HEK293T (cell line): ENCODE data around the gene SURF2.

Experiments used
- CTCF ChIA-PET: fragments of 350-600 bp; formaldehyde crosslinking; extraction: SDS; loops from one replicate; lab custom pipeline; 2021; ENCODE audit warnings: antibody characterized with exemption, inconsistent platforms; lab: Yijun Ruan, JAX
- POLR2A ChIA-PET: fragments of 350-600 bp; formaldehyde crosslinking; extraction: SDS; loops from one replicate; lab custom pipeline; 2020; ENCODE audit warnings: antibody characterized with exemption, inconsistent platforms; lab: Yijun Ruan, JAX
- DNase-seq: peaks from one replicate; pipeline ENCODE4 v3.0.0; 2012; ENCODE audit warnings: mixed read lengths; ENCODE audit errors: extremely low spot score
- ARNT ChIP-seq: fragments of 450-650 bp; IDR thresholded peaks from 2 replicates; pipeline ENCODE4 v1.6.1; 2017; ENCODE audit warnings: mild to moderate bottlenecking
- BHLHE40 ChIP-seq: fragments of 450-650 bp; IDR thresholded peaks from 2 replicates; pipeline ENCODE4 v1.6.1; 2016; ENCODE audit warnings: mild to moderate bottlenecking, moderate library complexity, borderline replicate concordance
- CTBP1 ChIP-seq: fragments of 450-650 bp; IDR thresholded peaks from 2 replicates; pipeline ENCODE4 v1.6.1; 2016; ENCODE audit warnings: borderline replicate concordance
- ELF4 ChIP-seq: fragments of 450-650 bp; IDR thresholded peaks from 2 replicates; pipeline ENCODE4 v1.6.1; 2017; ENCODE audit warnings: antibody characterized with exemption
- FOXA1 ChIP-seq: fragments of 450-650 bp; IDR thresholded peaks from 2 replicates; pipeline ENCODE4 v1.6.1; 2016; ENCODE audit warnings: mild to moderate bottlenecking
- FOXK2 ChIP-seq: fragments of 450-650 bp; IDR thresholded peaks from 2 replicates; pipeline ENCODE4 v1.6.1; 2016; ENCODE audit warnings: mild to moderate bottlenecking
- FOXM1 ChIP-seq: fragments of 450-650 bp; IDR thresholded peaks from 2 replicates; pipeline ENCODE4 v1.6.1; 2017; ENCODE audit warnings: mild to moderate bottlenecking, borderline replicate concordance
- HDGF ChIP-seq: fragments of 450-650 bp; IDR thresholded peaks from 2 replicates; pipeline ENCODE4 v1.6.1; 2017; ENCODE audit warnings: antibody characterized with exemption, borderline replicate concordance
- L3MBTL2 ChIP-seq: fragments of 450-650 bp; conservative IDR thresholded peaks from 2 replicates; pipeline ENCODE4 v1.6.1; 2016; ENCODE audit warnings: mild to moderate bottlenecking
- LEF1 ChIP-seq: fragments of 450-650 bp; IDR thresholded peaks from 2 replicates; pipeline ENCODE4 v1.6.1; 2017; ENCODE audit warnings: mild to moderate bottlenecking, borderline replicate concordance
- NFRKB ChIP-seq: fragments of 450-650 bp; IDR thresholded peaks from 2 replicates; pipeline ENCODE4 v1.6.1; 2016; ENCODE audit warnings: mild to moderate bottlenecking, moderate library complexity
- SP1 ChIP-seq: fragments of 450-650 bp; IDR thresholded peaks from 2 replicates; pipeline ENCODE4 v1.6.1; 2017
- SUZ12 ChIP-seq: fragments of 450-650 bp; IDR thresholded peaks from 2 replicates; pipeline ENCODE4 v1.6.1; 2016; ENCODE audit warnings: mild to moderate bottlenecking
- TARDBP ChIP-seq: fragments of 450-650 bp; IDR thresholded peaks from 2 replicates; pipeline ENCODE4 v1.6.1; 2016
- ZNF384 ChIP-seq: fragments of 450-650 bp; IDR thresholded peaks from 2 replicates; pipeline ENCODE4 v1.6.1; 2016
- TF ChIP-seq, protein P1 (sequence below): fragments of 450-650 bp; IDR thresholded peaks from 2 replicates; pipeline ENCODE4 v1.6.1; 2016

Gene SURF2

DNA sequence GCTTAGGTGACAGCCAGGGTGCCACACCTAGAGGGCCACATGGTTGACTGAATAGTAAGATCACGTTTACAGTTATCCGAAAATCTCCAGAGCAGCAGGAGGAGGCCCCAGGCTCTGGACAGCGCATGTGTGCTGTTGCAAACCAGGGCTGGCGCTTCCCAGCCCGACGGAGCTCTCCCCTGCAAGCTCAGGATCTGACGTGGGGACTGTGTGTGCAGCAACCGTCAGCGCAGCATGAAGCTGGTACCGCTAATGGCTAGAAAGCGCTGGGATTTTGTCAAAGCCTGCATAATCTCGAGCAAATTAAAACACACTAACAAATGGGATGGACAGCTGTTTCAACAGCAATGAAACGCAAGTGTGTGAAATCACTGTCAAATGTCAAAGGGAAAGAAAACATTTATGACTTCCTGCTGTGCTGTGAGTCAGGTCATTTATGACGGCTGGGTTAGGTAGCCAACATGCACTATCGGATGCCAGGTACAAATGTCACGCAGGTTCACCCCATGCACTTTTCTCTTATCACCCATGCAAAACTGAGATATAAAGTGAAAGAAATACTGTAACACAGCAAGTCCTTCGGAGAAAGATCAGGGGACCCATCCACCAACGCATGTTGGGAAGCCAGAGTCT is 12.0 kb downstream of the SURF2 start:
- ChIA-PET CTCF (no interaction called here), POLR2A (interaction anchor here (0.6 to 1.2 kb wide), 2 partner anchors 9 to 20 kb away, joined by 3 to 5 read pairs; partner anchors contain the start of genes MED22 and RPL7A)
- DNase-seq: no peak
- no peak for TF ChIP-seq SP1
- TF ChIP-seq FOXM1: no peak
- TF ChIP-seq TARDBP: no peak
- no peak for TF ChIP-seq BHLHE40
- TF ChIP-seq L3MBTL2: no peak
- TF ChIP-seq, protein P1, sequence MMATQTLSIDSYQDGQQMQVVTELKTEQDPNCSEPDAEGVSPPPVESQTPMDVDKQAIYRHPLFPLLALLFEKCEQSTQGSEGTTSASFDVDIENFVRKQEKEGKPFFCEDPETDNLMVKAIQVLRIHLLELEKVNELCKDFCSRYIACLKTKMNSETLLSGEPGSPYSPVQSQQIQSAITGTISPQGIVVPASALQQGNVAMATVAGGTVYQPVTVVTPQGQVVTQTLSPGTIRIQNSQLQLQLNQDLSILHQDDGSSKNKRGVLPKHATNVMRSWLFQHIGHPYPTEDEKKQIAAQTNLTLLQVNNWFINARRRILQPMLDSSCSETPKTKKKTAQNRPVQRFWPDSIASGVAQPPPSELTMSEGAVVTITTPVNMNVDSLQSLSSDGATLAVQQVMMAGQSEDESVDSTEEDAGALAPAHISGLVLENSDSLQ: no peak
- TF ChIP-seq ARNT: no peak
- TF ChIP-seq ZNF384: no peak
- TF ChIP-seq LEF1: no peak
- TF ChIP-seq FOXK2: no peak
- no peak for TF ChIP-seq HDGF
- TF ChIP-seq FOXA1: no peak
- TF ChIP-seq NFRKB: no peak
- TF ChIP-seq CTBP1: no peak
- no peak for TF ChIP-seq ELF4
- TF ChIP-seq SUZ12: no peak

DNA sequence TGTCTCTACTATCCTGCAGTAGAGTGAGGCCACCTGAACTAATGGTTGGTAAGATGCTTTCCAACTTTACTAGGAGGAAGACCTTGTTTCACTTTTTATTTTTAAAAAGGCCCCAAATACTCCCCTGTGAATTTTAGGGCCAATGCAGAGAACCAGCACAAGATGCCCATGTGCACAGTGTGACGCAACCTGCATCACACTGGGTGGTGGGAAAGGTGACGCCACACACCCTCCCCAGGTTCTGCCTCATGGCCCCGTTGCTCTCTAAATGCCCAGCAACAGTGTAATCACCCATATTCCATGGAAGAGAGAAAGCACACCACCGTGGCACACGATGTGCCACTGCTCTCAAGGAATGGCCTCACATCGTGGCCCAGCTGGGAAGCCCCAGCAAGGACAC is 13.1 kb downstream of the SURF2 start:
- no peak for TF ChIP-seq L3MBTL2
- no peak for TF ChIP-seq CTBP1
- no peak for TF ChIP-seq ZNF384
- TF ChIP-seq FOXK2: no peak
- no peak for TF ChIP-seq BHLHE40
- no peak for TF ChIP-seq NFRKB
- TF ChIP-seq, protein P1: no peak
- no peak for TF ChIP-seq ELF4
- TF ChIP-seq ARNT: no peak
- no peak for TF ChIP-seq SP1
- TF ChIP-seq TARDBP: no peak
- TF ChIP-seq FOXA1: no peak
- no peak for TF ChIP-seq SUZ12
- ChIA-PET CTCF (no interaction called here), POLR2A (interaction anchor here (0.5 kb wide), 1 partner anchor 9 kb away, joined by 3 read pairs; no protein-coding TSS in a partner anchor)
- no peak for DNase-seq

DNA sequence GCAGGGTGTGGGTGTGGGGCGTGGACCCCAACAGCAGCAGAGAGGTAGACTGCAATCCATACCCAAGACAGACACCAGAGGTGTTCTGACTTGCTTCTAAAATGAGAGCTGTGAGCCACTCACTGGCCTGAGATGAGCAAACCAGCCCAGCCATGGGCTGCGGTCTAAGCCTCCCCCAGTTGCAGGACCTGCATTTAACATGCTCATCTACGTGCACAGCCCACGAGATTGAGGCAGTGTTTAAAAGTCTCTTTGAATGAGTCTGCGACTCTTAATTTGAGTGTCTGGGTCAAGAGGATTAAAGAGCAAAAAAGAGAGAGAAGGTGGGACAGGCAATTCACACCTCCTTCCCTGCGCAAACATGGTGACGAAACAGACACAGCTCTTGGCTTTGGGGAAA is 13.6 kb downstream of the SURF2 start:
- DNase-seq: no peak
- TF ChIP-seq TARDBP: no peak
- no peak for TF ChIP-seq SP1
- no peak for TF ChIP-seq ZNF384
- no peak for TF ChIP-seq FOXM1
- TF ChIP-seq NFRKB: no peak
- TF ChIP-seq HDGF: no peak
- TF ChIP-seq L3MBTL2: no peak
- TF ChIP-seq LEF1: no peak
- TF ChIP-seq SUZ12: no peak
- no peak for TF ChIP-seq FOXA1
- TF ChIP-seq, protein P1: no peak
- no peak for TF ChIP-seq CTBP1
- no peak for TF ChIP-seq ARNT
- TF ChIP-seq BHLHE40: no peak
- TF ChIP-seq ELF4: no peak
- TF ChIP-seq FOXK2: no peak
- ChIA-PET POLR2A (interaction anchor here (1.7 kb wide), 1 partner anchor 22 kb away, joined by 6 read pairs; the partner anchor contains the start of genes MED22 and RPL7A), CTCF (no interaction called here)

DNA sequence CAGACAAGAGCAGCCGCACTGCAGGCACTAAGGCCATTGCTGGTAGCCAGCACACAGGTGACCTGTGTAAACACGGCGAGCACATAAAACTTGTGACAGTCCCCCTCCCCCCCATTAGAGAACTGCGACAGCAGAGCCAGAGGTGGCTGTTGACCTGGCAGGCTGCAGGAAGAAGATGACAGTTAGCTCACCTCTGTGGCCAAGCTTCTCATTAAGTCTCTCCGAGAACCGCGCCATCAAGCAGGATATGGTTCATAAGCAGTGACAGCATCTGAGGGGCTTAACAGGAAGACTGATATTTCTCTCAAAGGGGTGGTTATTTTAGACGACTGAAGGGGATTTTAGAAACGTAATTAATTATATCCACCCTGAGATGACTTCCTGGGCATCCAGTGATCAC is 14.3 kb downstream of the SURF2 start:
- DNase-seq: no peak
- POLR2A ChIA-PET: interaction anchor here (1.7 kb wide), 1 partner anchor 23 kb away, joined by 6 read pairs; the partner anchor contains the start of genes MED22 and RPL7A
- CTCF ChIA-PET: no interaction called here
- TF ChIP-seq CTBP1 (no peak), SUZ12 (no peak), FOXA1 (no peak), HDGF (no peak), NFRKB (no peak), FOXK2 (no peak), TARDBP (no peak), ZNF384 (no peak), ELF4 (no peak), ARNT (no peak), BHLHE40 (no peak)
- TF ChIP-seq, protein P1: no peak

DNA sequence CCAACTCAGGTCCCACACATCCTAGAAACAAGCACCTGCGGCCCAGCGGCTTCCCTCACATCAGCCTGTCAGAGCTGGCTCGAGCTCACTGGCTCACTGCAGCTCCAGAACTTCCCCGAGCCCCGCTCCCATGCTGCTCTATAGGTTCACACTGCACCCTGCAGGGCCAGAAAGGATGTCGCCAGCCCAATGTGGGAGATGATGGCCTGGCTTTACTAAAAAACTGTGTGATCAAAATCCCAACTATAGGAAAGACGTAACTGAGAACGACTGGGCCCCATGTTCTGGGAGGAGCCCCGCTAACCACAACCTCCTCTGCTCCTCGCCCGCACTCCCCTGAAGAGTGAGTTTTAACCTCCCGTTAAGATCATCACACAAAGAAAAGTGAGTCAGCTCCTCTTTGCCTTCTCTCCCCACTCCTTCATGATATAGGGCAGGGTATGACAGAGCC is 14.9 kb downstream of the SURF2 start:
- CTCF ChIA-PET: no interaction called here
- POLR2A ChIA-PET: interaction anchor here (1.1 to 1.7 kb wide), 3 partner anchors 15 to 253 kb away, joined by 3 to 6 read pairs (median 4); partner anchors contain the start of genes MED22, RPL7A and SURF1
- TF ChIP-seq ELF4 (no peak), FOXM1 (no peak), FOXK2 (no peak), LEF1 (no peak)
- TF ChIP-seq, protein P1: no peak

More for the DNA sequence above, 14.9 kb downstream of the SURF2 start:
- DNase-seq: no peak
